Dermis microvascular lymphatic vessel endothelial cell (primary cell): ENCODE measurements around the gene SCN10A. TPM values are rescaled to one million over a fixed set of nuclear protein-coding genes. Genes with fewer than 3 reads are reported as not detected.

Experiments
- DNase-seq, 2 donors: peaks; one replicate each; pipeline versions ENCODE4 v3.0.0 to v3.0.0-alpha.2; 2010; ENCODE audit warnings: low read depth in 2 of 2
- total RNA-seq: library from RNA; depleted of rRNA; stranded (reverse); fragments of >200 nt; gene quantifications from 2 replicates; pipeline ENCODE4 v1.2.1, GENCODE V29; 2014

SCN10A gene
- total RNA-seq, 1 donor from 2014 or later, result not detected

DNA sequence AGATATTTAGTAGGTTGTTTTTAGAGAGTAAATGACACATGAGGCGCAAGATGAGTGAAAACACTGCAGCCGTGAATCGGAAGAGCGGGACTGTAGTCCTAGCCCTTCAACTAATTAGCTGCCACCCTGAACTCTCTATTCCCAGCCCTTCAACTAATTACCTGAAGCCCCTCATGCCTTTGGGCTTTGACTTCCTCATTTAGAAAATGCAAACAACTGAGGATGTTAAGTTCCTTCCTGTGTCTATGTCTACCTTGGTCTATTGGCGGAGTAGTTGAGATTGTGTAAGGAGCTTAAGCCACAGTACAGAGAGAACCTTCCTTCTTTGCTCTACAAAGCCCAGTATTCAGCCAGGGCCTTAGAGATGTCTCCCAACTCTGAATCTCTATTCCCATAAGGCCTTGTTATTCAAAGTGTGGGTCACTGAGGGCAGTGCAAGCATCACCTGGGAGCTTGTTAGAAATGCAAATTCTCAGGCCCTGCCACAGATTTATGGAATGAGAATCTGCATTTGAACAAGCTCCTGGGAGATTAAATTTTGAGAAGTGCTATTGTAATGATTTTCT, 94.7 kb downstream of the SCN10A start:
- no peak for DNase-seq

DNA sequence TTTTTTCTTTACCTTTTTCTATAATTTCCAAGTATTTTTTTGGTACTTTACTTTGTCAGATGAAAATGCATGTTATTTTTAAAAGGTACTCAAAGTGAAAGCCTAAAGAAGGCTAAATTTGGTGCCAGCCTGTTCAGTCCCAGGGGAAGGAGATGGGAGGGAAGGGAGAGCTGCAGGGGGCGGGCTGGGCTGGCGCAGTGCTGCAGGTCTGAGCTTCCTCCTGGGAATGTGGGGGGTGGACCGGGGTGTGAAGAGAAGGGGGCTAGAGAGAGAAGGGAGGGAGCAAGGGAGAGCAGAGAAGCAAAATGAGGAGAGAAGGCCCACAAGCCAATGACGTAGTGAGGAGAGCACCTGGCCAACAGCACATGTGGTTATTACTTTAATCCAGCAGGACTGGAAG, 95.6 kb downstream of the SCN10A start:
- DNase-seq, result no peak

DNA sequence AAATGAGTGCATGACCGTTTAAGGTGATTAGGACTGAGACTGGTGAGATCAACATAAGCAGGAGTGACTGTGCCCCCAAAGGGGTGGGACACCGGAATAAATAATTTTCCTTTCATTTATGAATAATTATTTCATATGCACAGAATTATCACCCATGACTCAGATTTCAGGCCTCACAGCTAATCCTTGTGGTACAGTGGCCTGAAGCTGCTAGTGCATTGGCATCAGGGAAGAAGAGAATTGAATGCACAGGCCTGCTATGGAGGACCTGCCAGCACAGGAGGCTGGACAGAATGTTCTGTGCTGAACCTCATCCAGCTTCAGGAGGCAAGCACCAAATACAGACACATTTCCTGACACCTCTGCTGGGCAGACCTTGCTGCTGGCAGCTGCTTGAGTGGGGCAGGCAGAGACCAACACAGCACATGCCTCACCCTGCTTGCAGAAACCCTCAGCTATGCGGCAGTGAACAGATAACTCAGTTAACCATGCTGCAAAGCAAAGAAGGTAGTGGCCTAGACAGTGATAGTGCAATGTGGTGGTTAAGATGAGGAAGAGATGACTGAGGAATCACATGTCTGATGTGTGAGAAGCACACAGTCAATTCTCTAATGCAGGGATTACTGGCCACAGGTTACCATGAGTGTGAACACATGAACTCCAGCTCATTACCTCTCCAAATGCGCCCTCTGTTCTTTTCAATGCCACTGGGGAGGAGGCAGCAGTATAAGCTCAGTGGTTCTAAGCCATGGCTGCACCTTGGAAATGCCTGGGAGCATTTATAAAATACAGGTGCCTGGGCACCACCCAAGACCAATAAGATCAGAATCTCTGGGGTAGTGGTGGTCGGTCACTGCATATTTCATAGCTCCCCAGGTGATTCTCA, 98.4 kb downstream of the SCN10A start:
- no peak for DNase-seq

DNA sequence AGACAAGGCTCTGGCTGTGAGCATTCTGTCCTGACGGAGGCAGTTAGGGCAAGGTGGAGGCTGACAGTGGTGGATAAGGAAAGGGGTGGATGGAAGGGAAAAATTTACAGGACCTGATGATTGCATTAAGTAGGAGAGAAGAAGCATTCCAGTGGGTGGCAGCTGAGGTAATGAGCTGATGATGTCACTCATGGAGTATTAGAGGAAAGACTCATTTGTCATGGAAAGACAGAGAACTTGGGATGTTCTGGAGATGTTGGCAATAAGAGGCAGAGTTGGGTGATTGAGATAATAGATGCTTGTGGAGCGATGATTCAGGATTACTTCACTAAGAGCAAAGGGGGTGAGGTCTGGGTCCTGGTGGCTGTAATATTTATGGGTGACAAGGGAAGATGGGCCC, 102.9 kb downstream of the SCN10A start:
- no peak for DNase-seq

DNA sequence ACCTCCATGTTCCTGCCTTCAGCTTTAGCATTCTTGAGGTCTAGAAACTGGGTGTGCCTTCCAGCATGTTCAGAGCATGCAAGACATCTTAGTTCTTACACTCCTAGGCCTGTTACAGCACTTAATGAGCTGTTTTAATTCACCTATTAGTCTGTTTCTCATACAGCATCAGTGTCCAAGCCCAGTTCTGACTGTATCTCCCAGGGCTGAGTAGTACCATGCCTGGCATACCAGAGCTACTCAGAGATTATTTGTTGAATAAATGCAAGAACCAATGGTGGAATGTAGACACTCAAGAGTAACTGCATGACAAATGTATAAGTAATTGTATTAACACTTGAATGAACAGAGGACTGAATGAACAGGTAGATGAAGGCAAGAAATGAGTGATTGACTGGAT, 104.7 kb downstream of the SCN10A start:
- DNase-seq, result no peak

DNA sequence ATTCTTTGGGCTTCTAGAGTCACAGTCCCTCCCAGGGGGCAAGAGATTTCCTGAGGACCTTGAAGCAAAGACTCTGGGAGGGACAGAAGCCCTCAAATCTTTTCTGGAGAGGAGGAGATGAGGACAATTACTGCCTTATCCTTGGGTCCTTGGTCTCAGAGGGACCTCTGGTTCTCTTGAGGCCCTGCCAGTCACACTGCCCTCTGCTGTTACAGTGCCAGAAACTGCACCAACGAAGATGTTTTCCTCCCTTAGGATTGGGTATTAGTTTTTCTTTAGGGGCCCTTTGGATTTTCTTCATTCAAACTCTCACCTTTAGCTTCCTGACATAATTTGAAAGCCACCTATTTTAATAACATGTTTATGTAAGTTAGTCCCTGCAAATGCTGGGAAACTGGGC, 108.3 kb downstream of the SCN10A start:
- peak in 1 of 2 donors; percentile 13 for DNase-seq

DNA sequence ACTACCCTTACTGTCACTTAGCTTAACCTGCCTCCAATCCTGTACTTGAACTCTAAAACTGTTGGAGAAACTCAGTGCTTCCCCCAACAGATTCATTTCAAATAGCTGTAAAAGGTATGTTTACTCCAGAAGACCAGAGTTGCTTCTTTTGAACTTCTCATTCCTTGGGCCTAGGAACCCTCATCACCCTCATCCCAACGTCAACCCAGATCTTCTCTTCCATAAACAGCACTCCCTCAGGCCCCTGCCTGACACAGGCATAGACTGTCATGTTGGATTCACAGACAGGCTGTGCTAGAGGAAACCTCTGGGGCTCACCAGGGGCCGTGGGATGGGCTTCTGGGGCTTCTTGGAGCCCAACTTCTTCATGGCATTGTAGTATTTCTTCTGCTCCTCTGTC, 109.1 kb downstream of the SCN10A start:
- no peak for DNase-seq

DNA sequence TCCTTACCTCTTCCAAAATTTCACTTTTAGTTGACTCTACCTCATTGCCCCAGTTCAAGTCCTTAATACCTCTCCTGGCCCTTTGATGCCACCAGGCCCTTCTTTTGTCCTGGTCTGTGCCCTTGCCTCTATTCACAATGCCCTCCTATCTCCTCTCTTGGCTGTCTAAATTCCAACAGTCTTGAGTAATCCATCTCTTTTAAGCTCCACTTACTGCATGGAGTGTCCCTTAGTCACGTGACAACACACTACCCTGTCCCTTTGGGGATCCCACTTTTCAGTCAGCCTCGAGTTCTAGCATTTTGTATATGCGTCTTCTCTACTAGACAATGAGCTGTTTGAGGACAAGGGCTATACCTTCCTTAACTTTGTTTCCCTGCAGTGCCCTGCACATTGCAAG, 113.8 kb downstream of the SCN10A start:
- no peak for DNase-seq

DNA sequence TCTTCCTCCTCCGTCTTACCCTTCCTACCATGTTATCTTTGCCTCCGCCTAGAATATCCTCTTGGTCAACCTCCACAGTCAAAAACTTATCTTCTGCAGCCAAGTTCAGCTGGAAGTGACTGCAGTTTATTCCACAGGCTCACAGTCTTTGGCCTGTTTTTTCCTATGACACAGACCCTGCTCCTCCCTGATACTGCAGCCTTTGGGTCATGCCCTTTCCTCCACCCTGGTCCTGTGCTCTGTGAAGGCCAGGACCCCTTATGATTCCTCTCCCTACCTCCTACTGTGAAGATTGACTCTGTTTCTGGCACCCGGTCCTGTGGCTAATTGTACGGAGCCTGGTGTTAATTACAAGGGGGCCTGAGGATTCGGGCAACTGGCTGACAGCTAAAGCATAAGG, 117.3 kb downstream of the SCN10A start:
- no peak for DNase-seq

DNA sequence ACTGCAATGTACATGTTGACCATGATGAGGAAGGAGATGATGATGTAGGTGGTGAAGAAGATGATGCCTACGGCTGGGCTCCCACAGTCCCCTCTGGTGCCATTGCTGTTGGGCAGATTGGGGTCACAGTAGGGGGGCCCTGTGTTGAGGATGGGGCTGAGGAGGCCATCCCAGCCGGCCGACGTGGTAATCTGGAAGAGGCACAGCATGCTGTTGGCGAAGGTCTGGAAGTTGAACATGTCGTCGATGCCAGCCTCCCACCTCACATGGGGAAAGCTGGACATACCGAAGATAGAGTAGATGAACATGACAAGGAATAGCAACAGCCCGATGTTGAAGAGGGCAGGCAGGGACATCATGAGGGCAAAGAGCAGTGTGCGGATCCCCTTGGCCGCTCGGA, 118.0 kb downstream of the SCN10A start:
- DNase-seq, result no peak

DNA sequence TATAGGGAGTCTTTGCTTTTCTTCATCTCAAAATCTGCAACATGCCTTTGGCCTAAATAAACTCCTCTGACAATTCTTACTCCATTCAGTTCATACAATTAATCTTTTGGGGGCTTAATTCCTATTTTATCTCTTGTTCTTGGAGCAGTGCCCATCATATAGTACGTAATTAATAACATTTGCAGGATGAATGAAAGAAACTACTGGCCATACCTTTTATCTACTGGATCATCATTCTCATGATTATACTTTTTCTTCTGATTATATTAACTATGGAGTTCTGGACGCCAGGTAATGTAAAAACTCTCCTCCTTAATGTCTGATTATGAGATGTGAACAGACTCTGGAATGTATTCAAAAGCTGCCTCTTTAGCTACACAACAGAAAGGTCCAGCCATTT, 120.0 kb downstream of the SCN10A start:
- DNase-seq, result no peak

DNA sequence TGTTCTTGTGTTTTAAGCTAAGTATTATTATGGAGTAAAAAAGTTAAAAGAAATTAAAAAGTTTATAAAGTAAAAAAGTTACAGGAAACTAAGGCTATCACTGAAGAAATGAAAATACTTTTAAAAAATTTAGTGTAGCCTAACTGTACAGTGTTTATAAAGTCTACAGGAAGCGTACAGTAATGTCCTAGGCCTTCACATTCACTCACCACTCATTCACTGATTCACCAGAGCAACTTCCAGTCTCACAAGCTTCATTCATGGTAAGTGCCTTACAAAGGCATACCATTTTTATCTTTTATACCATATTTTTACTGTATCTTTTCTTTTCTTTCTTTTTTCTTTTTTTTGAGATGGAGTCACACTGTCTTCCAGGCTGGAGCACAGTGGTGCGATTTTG, 125.8 kb downstream of the SCN10A start:
- peak in 1 of 2 donors; percentile 7 for DNase-seq

DNA sequence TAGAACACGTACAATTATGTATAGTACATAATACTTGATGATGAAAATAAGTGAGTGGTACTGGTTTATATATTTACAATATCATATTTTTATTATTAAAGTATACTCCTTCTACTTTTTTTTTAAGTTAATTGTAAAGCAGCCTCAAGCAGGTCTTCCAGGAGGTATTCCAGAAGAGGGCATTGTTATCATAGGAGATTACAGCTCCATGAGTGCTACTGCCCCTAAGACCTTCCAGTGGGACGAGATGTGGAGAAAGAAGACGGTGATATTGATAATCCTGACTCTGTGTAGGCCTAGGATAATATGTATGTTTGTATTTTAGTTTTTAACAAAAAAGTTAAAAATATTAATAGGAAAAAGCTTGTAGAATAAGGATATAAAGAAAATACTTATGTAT, 126.2 kb downstream of the SCN10A start:
- peak in 1 of 2 donors; percentile 6 for DNase-seq

DNA sequence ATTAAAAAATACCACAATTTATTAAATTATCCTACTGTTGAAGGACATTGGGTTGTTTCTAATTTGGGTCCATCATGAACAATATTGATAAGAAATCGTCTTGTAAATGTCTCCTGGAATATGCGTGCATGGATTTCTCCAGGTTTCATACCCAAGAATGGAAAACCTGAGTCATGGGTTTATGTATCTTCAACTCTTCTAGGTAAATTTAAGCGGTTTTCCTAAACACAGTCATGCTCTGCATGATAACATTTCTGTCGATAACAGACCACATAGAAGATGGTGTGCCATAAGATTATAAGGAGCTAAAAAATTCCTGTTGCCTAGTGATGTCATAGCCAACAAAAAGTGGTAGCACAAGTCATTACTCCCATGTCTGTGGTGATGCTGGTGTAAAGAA, 126.7 kb downstream of the SCN10A start:
- DNase-seq, result no peak

DNA sequence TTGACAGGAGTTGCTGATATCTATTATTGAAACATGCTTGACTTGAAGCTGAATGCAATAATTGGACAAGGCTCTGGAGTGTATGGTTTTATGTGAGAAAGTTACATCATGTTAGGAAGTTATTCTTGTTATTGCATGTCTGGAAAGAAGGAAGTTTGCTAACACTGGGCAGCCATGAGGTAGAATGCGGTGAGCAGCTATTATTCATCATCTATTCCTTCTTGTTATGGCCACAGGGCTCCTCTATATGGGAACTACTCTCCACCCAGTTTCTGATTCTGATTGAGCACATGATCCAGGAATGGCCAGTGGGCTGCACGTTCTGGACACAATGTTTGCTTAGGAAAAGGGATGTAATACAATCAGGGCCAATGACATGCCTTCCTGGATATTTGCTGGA, 128.7 kb downstream of the SCN10A start:
- no peak for DNase-seq

DNA sequence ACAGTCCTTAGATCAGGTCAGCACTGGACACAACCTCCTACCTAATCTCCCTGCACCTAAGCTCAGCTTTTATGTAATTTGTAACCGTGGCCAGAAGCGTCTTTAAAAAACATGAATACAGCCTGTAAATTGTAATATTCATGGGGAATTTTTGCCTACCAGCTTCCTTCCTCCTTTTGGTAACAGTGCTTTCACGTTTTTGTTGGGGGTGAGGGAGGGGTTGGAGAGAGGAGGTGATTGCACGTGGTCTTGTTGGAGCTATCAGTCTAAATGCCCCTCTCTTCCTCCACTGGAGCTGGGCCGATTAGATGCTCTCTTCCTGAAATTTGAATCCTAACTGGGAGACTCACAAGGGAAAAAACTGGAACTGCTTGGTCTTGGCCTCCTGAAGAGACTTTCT, 131.5 kb downstream of the SCN10A start:
- no peak for DNase-seq

DNA sequence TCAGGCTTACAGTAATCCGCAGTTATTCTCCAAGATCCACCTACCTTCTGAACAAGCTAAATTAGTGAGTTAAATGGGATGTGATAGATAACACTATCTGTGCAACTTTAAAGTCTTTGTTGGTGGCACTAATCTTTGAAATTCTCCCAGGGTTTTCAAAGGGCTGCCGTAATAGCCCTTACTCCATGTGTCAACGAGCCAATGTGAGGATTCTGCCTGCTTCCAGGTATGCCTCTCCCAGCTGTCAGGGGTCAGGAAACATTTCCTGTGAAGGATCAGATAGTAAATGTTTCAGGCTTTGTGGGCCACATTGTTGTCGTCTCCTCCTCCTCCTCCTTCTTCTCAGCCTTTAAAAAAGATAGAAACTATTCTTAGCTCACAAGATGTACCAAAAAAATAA, 146.3 kb downstream of the SCN10A start:
- DNase-seq, result no peak

DNA sequence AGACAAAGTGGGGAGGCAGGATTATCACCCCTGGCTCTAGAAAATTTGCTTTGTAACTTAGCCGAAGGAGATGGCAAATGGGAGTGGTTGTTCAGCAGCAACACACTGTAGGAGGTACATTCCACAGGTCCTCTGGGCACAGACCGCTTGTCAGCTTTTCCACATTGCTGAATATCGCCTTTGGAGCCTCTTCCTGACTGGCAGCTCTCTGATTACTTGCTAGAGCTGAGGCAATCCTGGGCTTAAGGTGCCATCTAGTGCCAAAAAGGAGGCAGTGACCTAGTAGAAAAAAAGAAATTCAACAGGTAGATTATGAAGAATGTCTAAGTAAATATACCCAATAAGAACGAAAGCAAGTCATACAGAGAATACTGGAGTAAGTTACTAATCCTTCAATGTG, 153.5 kb downstream of the SCN10A start:
- peak; percentile 26 to 71 for DNase-seq

DNA sequence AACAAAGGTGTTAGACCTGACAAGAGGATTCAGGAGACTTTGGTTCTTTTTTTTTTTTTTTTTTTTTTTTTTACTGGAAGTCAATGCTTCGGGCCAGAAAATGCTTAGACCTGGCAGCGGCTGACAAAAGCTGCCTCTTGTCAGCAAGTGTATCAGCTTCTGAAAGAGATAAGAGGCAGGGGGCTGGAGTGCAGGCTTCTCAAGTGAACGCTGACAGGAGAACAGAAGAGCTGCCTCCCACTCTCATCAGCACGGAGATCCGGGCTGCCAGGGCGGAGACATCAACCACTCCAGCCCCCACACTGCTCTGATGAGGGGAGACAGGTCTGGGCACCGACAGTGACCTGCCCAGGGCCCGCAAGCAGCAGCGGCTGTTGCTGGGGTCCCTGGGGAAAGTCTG, 157.2 kb downstream of the SCN10A start:
- DNase-seq, result no peak

DNA sequence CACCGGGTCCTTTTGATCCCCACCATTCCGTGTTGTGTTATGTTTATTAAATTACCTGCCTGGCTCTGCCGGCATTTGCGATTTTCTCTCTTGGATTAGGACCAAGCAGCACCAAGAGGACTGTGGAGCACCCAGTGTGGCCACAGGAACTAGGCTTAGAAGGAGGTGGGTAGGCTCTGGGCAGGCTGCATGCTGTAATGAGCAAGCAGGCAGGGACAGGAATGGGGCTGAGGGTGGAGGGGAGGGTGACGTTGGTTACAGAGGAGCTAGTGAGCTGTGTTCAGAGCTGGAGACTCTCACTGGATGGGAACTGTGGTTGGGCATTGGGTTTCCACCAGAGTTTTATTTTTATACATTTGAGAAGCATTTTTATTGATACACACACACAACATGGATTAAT, 158.6 kb downstream of the SCN10A start:
- DNase-seq, result no peak

DNA sequence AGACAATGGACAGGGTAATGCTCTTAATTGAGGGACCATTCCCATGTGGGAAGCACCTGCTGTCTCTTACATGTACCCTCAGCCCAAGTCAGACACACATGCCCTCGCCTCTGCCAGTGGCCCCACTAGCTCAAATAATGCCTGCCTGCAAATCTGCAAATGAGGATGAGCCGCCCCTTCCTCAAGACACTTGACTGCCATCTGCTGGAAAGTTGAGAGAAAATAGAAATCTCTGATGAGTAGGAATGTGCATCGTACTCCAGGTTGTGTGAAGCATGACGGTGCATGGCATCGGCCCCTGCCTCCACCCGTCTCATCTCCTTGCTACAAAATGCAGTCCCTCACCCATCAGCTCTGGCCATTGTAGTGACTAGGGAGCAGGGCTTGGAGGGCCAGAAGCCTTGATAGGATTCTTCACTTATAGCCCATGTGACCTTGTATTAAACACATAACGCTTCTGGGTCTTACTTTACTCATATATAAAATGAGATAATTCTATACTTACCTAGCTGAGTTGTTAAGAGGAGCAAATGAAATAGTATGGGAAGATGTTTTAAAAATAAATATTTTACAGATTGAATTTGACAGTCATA, 160.2 kb downstream of the SCN10A start:
- DNase-seq, result peak; percentile 23 to 54

DNA sequence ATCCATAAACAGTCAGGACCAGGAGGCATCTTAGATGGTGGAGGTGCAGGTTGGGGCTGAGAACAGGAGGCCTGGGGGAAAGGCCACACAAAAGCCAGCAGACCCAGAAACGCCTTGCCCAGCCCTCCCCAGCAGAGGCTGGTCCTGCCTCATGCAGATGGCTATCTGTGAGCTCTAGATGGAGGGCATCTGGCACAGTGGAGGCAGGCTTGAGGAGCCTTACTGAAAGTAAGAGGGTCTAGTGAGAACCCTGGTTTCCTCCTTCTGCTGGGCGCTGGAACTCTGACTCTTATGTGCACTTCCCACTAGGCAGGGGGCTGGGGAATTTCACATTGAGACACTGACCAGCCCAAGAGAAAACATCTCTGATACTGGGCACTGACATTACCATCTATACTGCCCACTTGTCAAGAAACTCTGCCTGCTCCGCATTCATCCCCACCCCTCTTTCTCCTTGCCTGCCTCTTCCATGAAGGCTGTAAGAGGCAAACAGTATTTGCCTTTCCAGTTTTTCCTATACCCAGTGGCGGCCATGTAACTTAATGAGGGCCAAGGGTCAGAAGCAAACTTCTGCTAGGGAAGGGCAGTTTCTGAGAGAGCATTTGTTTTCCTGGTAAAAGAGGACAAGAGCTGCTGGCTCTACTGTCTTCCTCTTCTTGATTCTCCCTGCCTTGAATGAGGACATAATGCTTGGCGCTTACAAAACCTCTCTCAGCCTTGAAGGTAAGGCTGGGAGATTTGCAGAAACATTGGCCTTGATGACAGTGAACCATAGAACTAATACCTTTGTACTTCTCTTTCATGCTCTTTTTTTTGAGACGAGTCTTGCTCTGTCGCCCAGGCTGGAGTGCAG, 162.1 kb downstream of the SCN10A start:
- DNase-seq, result no peak
